Right atrium auricular region (tissue), 2 donors: ENCODE results near the gene CYP24A1. TPM values are rescaled to one million over a fixed set of nuclear protein-coding genes. Genes with fewer than 3 reads are reported as not detected.

Source experiments
- DNase-seq: peaks from one replicate; pipeline ENCODE4 v3.0.0-alpha.2; 2019; ENCODE audit warnings: low spot score
- H3K27ac ChIP-seq, 2 donors: fragments of 200-600 bp; sonication (generic); 1 replicate in 1 of 2; 2 replicates in 1 of 2; pipeline ENCODE4 v1.5.1; 2016 to 2019
- H3K27me3 ChIP-seq, 2 donors: fragments of 200-600 bp; sonication (generic); one replicate each; pipeline versions ENCODE4 v1.5.1 to v1.6.0; 2017 to 2019
- H3K36me3 ChIP-seq: fragments of 200-600 bp; sonication (generic); one replicate; pipeline ENCODE4 v1.5.1; 2016
- H3K4me1 ChIP-seq, 2 donors: fragments of 200-600 bp; sonication (generic); one replicate each; pipeline versions ENCODE4 v1.5.1 to v1.6.0; 2017 to 2019
- H3K4me3 ChIP-seq, 2 donors: fragments of 200-600 bp; sonication (generic); 1 replicate in 1 of 2; 2 replicates in 1 of 2; pipeline ENCODE4 v1.5.1; 2017 to 2019; ENCODE audit warnings: mild to moderate bottlenecking in 1 of 2, moderate library complexity in 1 of 2
- H3K9me3 ChIP-seq, 2 donors: fragments of 200-600 bp; sonication (generic); one replicate each; pipeline ENCODE4 v1.5.1; 2019
- CTCF ChIP-seq, 2 donors: fragments of 200-600 bp; sonication (generic); IDR thresholded peaks; one replicate each; pipeline ENCODE4 v1.5.1; 2019; ENCODE audit warnings: antibody characterized with exemption in 2 of 2
- total RNA-seq, 2 donors: library from RNA; depleted of rRNA; stranded (reverse); fragments of >200 nt; gene quantifications; one replicate each; pipeline ENCODE4 v1.1.0, GENCODE V29; 2016

The CYP24A1 gene
- total RNA-seq, 2 donors from 2014 or later: 0.24 TPM; not detected in 1

DNA sequence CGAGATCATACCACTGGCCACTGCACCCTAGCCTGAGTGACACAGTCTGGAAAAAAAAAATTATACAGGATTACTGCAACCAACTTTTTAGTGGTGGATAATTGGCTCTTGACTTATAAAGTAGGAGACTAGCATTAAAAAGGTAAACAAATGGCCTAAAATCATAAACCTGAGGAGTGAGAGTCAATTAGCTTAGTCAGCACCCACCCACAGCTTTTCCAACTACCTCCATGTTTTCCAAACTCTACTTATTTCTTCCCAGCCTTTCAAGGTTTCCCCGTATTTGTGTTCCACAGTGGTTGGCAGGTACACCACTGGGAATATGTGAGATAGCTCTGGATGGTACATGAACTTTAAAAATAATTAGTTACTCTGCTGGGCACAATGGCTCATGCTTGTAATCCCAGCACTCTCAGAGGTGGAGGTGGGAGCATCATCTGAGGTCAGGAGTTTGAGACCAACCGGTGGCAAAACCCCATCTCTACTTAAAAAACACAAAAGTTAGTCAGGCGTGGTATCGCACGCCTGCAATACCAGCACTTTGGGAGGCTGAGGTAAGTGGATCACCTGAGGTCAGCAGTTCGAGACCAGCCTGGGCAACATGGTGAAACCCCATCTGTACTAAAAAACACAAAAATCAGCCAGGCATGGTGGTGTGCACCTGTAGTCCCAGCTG, 6.7 kb downstream of the CYP24A1 start:
- no peaks in the 10 kb centered on the region for H3K36me3 ChIP-seq
- H3K27ac ChIP-seq: no peak overlapping the region
- H3K4me3 ChIP-seq: no peak overlapping the region
- H3K4me1 ChIP-seq: no peaks in the 10 kb centered on the region
- no peaks in the 10 kb centered on the region for H3K27me3 ChIP-seq
- TF ChIP-seq CTCF (IDR thresholded peaks at IDR 0.05): no peak
- H3K9me3 ChIP-seq: no peaks in the 10 kb centered on the region
- no peak for DNase-seq

DNA sequence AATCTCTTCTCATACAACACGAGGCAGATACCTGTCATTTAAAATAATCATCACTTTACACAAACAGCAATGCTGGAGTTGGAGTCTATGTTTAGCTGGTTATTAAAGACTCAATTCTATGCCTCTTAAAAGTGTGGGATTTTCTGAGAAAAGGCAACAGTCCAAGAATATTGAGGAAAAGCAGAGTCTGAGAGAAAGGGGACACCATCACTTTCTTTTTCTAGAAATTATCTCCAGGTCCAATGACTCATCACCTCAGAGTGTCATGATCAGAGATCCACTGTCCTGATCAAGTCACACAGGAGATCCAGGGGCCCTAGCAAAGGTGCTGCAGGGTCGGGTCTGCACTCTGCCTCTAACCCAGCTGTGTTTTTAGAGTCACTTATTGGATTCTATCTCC, 8.0 kb downstream of the CYP24A1 start:
- H3K27ac ChIP-seq: no peak overlapping the region
- H3K4me3 ChIP-seq: no peak overlapping the region
- no peaks in the 10 kb centered on the region for H3K36me3 ChIP-seq
- no peaks in the 10 kb centered on the region for H3K9me3 ChIP-seq
- H3K27me3 ChIP-seq: no peaks in the 10 kb centered on the region
- H3K4me1 ChIP-seq: no peaks in the 10 kb centered on the region
- no peak for DNase-seq
- TF ChIP-seq CTCF (IDR thresholded peaks at IDR 0.05): no peak

DNA sequence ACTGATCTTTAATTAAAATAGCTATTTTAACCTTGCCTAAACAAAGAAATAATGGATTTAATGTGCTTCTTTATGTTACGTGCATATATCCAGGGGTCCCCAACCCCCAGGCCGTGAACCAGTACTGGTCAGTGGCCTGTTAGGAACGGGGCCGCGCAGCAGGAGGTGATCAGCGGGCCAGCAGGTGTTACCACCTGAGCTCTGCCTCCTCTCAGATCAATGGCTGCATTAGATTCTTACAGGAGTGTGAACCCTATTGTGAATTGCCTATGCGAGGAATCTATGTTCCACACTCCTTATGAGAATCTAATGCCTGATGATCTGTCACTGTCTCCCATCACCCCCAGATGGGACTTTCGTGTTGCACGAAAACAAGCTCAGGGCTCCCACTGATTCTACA, 8.8 kb downstream of the CYP24A1 start:
- no peak overlapping the region for H3K4me3 ChIP-seq
- no peaks in the 10 kb centered on the region for H3K9me3 ChIP-seq
- no peaks in the 10 kb centered on the region for H3K4me1 ChIP-seq
- DNase-seq: no peak
- H3K36me3 ChIP-seq: no peaks in the 10 kb centered on the region
- H3K27ac ChIP-seq: no peak overlapping the region
- no peak for TF ChIP-seq CTCF (IDR thresholded peaks at IDR 0.05)
- no peaks in the 10 kb centered on the region for H3K27me3 ChIP-seq

GRCh38 chr20:54163402-54163801, 10.4 kb downstream of the CYP24A1 start:
- H3K27ac ChIP-seq: no peak overlapping the region
- no peaks in the 10 kb centered on the region for H3K27me3 ChIP-seq
- H3K4me3 ChIP-seq: no peak overlapping the region
- no peaks in the 10 kb centered on the region for H3K9me3 ChIP-seq
- no peak for DNase-seq
- no peaks in the 10 kb centered on the region for H3K4me1 ChIP-seq
- TF ChIP-seq CTCF (IDR thresholded peaks at IDR 0.05): no peak
- no peaks in the 10 kb centered on the region for H3K36me3 ChIP-seq

DNA sequence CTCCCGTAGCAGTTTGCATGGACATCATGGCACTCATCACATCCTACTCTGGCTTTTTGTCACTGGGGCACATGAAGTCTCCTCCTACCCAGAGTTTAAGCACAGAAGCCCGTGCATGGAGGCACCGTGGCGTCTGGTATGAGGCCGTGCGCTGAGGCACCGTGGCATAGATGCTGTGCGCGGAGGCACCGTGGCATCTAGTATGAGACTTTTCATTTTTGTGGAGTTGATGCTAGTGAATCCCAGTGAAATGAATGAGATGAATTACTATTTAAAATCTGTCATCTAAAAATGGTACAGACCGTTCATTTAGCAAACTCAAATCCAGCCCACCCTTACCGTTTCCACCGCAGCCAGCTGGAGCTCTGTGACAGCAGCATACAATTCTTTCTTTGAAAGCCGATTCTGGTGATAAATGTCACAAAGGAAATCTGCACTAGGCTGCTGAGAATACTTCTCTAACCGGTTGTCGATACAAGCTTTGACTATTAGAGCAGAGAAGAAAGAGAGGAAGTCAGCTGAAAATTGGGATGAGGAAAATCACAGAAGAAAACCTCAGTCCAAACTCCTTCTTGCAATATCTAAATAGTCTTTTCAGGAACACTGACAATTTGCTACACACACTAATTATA, 11.3 kb downstream of the CYP24A1 start:
- Histone ChIP-seq H3K36me3 (no peaks in the 10 kb centered on the region), H3K4me3 (no peak overlapping the region), H3K27ac (no peak overlapping the region), H3K9me3 (no peaks in the 10 kb centered on the region), H3K27me3 (no peaks in the 10 kb centered on the region), H3K4me1 (no peaks in the 10 kb centered on the region)
- no peak for TF ChIP-seq CTCF (IDR thresholded peaks at IDR 0.05)
- no peak for DNase-seq

GRCh38 chr20:54161821-54162149, 12.0 kb downstream of the CYP24A1 start:
- H3K36me3 ChIP-seq: no peaks in the 10 kb centered on the region
- H3K4me1 ChIP-seq: no peaks in the 10 kb centered on the region
- no peak for DNase-seq
- no peak overlapping the region for H3K27ac ChIP-seq
- H3K27me3 ChIP-seq: no peaks in the 10 kb centered on the region
- no peak for TF ChIP-seq CTCF (IDR thresholded peaks at IDR 0.05)
- H3K9me3 ChIP-seq: no peaks in the 10 kb centered on the region
- no peak overlapping the region for H3K4me3 ChIP-seq
